HG03196 (cell line): ENCODE results near the gene ATP6V0A1.
"Not testable (repeated sequence)": the region's sequence is repeated elsewhere in the genome, so short reads cannot be mapped to it uniquely, and the experiment has no call there.

Experiments
- ATAC-seq: cut with Tn5 transposase; IDR thresholded peaks from one replicate; pipeline ENCODE4 v1.9.1; 2021; ENCODE audit not compliant: unreplicated experiment

Gene ATP6V0A1

GRCh38 chr17:42475835-42476234 is 17.2 kb downstream of the ATP6V0A1 start:
- no peak for ATAC-seq

GRCh38 chr17:42476411-42476810 is 17.7 kb downstream of the ATP6V0A1 start:
- ATAC-seq: no peak

- ATAC-seq: no peak
These were observed 18.5 kb downstream of the ATP6V0A1 start for GRCh38 chr17:42477173-42477572.

- not testable (repeated sequence) for ATAC-seq
These were observed 19.1 kb downstream of the ATP6V0A1 start for GRCh38 chr17:42477824-42478223.

GRCh38 chr17:42484304-42484703 is 25.6 kb downstream of the ATP6V0A1 start:
- no peak for ATAC-seq

- ATAC-seq: no peak
These were observed 27.0 kb downstream of the ATP6V0A1 start for GRCh38 chr17:42485680-42486079.

- no peak for ATAC-seq
These were observed 29.4 kb downstream of the ATP6V0A1 start for GRCh38 chr17:42488032-42488431.

- ATAC-seq: no peak
These were observed 34.6 kb downstream of the ATP6V0A1 start for GRCh38 chr17:42493319-42493718.

- ATAC-seq: no peak
These were observed 36.0 kb downstream of the ATP6V0A1 start for GRCh38 chr17:42494673-42495072.

GRCh38 chr17:42498828-42499227 is 40.1 kb downstream of the ATP6V0A1 start:
- ATAC-seq: no peak

- no peak for ATAC-seq
These were observed 43.4 kb downstream of the ATP6V0A1 start for GRCh38 chr17:42502091-42502490.

GRCh38 chr17:42502926-42503325 is 44.2 kb downstream of the ATP6V0A1 start:
- ATAC-seq: no peak

GRCh38 chr17:42507671-42508070 is 49.0 kb downstream of the ATP6V0A1 start:
- ATAC-seq: no peak

- no peak for ATAC-seq
These were observed 49.9 kb downstream of the ATP6V0A1 start for GRCh38 chr17:42508426-42509165.

- ATAC-seq: no peak
These were observed 50.7 kb downstream of the ATP6V0A1 start for GRCh38 chr17:42509409-42509808.

- no peak for ATAC-seq
These were observed 51.2 kb downstream of the ATP6V0A1 start for GRCh38 chr17:42509841-42510240.

GRCh38 chr17:42512246-42512645 is 53.6 kb downstream of the ATP6V0A1 start:
- ATAC-seq: no peak

- no peak for ATAC-seq
These were observed 54.1 kb downstream of the ATP6V0A1 start for GRCh38 chr17:42512733-42513251.

GRCh38 chr17:42513686-42514085 is 55.0 kb downstream of the ATP6V0A1 start:
- ATAC-seq: no peak

- no peak for ATAC-seq
These were observed 55.6 kb downstream of the ATP6V0A1 start for GRCh38 chr17:42514279-42514678.

- no peak for ATAC-seq
These were observed 56.2 kb downstream of the ATP6V0A1 start for GRCh38 chr17:42514867-42515266.

GRCh38 chr17:42517516-42517915 is 58.8 kb downstream of the ATP6V0A1 start:
- ATAC-seq: no peak
